Omental fat pad (tissue), 4 donors: ENCODE measurements around the gene NINJ1. TPM values are rescaled to one million over a fixed set of nuclear protein-coding genes. Genes with fewer than 3 reads are reported as not detected.
A peak's percentile ranks its signal among the peaks of the same experiment; 100 is the strongest.

Experiments
- ATAC-seq: fragments of 150-250 bp; one replicate; pipeline ENCODE4 v1.9.1; 2016; ENCODE audit warnings: mild to moderate bottlenecking, moderate library complexity; ENCODE audit not compliant: low FRiP score
- DNase-seq: peaks from one replicate; pipeline ENCODE4 v3.0.0-alpha.2; 2019; ENCODE audit warnings: low spot score
- total RNA-seq, 4 donors: library from RNA; depleted of rRNA; stranded (reverse); fragments of >200 nt; gene quantifications; one replicate each; pipeline ENCODE4 v1.1.0, GENCODE V29; 2016
- TF ChIP-seq, protein P1 (sequence below), 3 donors: fragments of 450-650 bp; IDR thresholded peaks; one replicate each; pipeline ENCODE4 v1.5.1; 2016 to 2017; ENCODE audit warnings: antibody characterized with exemption in 3 of 3, mild to moderate bottlenecking in 3 of 3, moderate library complexity in 2 of 3

NINJ1 gene
- total RNA-seq, 4 donors from 2014 or later = 63.3 to 137 (median 104) TPM

DNA sequence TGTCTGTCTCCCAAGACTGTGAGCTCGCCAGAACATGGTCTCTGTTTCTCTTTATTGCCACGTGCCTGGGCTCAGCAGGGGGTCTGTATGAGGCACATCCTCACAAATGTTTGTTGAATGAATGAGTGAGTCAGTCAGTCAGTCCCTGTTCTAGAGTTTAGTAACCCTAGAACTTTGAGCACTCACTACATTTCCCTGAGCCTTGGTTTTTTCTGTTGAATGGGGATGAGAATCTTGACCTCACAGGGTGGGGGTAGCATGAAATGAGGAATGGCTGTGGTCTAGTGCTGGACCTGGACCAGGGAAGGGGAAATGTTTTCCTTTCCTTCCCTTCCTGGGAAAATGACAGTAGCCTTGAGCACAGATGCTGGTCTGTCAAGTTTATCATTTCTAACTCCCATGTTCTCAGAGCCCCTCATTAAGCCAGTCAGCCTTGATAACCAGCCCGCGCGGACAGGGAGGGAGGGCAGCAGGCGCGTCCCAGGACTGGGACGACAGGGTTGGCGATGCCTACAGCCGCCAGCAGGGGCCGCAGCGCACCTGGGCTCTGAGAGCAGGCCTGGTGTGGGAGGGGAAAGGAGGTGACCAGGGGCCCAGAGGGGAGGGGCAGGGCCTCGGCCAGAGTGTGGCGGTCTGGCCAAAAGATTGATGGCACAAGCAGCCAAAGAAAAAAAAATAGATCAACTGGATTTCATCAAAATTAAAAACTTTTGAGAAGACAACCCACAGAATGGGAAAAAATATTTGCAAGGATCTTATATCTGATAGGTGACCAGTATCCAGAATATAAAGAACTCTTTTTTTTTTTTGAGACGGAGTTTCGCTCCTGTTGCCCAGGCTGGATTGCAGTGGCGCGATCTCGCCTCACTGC lies 25.8 kb upstream of the NINJ1 start:
- DNase-seq = peak; percentile 66
- TF ChIP-seq, protein P1, sequence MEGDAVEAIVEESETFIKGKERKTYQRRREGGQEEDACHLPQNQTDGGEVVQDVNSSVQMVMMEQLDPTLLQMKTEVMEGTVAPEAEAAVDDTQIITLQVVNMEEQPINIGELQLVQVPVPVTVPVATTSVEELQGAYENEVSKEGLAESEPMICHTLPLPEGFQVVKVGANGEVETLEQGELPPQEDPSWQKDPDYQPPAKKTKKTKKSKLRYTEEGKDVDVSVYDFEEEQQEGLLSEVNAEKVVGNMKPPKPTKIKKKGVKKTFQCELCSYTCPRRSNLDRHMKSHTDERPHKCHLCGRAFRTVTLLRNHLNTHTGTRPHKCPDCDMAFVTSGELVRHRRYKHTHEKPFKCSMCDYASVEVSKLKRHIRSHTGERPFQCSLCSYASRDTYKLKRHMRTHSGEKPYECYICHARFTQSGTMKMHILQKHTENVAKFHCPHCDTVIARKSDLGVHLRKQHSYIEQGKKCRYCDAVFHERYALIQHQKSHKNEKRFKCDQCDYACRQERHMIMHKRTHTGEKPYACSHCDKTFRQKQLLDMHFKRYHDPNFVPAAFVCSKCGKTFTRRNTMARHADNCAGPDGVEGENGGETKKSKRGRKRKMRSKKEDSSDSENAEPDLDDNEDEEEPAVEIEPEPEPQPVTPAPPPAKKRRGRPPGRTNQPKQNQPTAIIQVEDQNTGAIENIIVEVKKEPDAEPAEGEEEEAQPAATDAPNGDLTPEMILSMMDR (IDR thresholded peaks at IDR 0.05) = peak in 1 of 3 donors; percentile 97
- ATAC-seq = peak; percentile 95

DNA sequence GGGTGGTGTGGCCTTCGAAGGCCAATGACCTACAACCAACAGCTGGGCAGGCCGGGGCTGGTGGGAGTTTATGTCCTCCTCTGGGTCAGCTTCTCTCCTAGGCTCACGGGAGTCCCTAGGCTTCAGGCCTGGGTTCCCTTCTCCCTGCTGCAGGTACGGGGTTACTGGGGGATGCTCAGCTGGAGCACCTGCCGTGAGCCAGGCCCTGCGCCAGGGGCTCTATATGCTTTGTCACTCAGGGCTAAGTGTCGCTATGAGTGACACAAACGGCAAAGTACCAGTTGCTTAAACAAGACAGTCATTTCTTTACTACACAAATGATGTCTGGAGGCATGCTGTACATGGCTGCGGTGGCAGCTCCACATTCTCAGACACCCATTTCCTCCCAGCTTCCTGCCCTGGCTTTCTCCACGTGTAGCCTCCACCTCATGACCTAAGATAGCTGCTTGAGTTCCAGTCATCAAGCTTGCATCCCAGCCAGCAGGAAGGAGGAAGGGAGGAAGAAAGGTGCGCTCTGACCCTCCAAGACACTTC lies 22.5 kb upstream of the NINJ1 start:
- ATAC-seq (no peak), DNase-seq (no peak)
- TF ChIP-seq, protein P1 (IDR thresholded peaks at IDR 0.05) = no peak

DNA sequence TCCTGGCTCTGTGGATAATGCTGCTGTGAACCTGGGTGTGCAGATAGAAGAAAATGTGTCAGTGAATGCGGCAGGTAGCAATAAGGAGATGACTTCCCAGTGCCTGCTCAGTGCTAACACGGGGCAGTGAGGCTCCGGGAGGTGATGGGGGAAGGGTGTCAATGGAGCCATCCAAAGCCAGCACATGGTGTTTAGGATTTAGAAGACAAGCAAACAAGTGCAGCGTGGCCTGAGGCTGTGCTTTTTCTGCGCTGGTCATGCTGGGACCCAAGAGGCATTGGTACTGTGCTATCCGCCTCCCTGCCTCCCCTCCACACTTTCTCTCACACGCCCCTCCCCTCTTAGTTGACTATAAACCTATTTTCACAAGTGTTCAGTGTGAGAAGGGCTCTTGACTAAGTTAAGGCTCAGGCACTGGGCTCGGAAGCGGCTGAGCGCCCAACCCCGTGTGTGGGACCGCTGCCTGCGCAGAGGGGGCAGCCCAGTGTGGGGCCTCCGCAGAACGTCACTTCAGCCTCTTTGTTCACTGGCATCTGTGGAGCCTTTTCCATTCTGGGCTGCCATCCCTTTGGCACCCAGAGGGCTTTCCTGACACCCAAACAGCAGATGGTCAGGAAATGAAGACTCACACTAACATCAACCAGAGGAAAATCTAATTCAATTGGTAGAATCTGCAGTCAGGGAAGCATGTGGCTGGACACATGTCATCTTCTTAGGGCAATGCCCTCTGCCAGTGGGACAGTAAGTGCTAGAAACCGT lies 21.8 kb upstream of the NINJ1 start:
- DNase-seq (no peak), ATAC-seq (no peak)
- TF ChIP-seq, protein P1 (IDR thresholded peaks at IDR 0.05) = no peak

DNA sequence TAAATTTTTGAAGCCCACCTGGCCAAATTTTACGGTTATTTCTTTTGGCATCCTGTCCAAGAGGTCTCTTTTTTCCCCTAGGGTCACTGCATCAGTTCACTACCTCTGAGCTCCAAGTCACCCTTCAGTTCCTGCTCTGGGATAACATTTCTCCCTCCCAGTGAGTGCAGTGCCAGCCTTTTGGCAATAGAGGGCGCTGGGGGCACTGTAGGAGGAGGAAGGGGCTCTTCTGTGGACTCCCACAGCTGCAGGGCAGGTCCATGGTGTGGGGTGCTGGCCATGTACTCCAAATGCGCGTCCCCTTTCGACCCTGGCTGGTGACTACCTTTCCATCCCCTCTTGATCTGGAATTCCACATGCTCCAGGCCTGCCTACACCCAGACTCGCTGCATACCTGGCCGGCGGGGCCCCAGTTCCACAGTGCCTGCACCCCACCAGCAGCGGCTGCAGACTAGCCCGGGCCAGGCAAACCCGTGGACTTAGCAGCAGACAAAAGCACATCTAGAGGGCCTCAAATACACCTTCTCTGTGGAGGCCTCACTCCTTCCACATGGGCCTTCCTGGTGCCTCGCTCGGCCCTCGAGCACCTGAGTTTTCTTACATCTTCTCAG lies 20.3 kb upstream of the NINJ1 start:
- no peak for DNase-seq
- ATAC-seq = no peak
- TF ChIP-seq, protein P1 (IDR thresholded peaks at IDR 0.05) = no peak

DNA sequence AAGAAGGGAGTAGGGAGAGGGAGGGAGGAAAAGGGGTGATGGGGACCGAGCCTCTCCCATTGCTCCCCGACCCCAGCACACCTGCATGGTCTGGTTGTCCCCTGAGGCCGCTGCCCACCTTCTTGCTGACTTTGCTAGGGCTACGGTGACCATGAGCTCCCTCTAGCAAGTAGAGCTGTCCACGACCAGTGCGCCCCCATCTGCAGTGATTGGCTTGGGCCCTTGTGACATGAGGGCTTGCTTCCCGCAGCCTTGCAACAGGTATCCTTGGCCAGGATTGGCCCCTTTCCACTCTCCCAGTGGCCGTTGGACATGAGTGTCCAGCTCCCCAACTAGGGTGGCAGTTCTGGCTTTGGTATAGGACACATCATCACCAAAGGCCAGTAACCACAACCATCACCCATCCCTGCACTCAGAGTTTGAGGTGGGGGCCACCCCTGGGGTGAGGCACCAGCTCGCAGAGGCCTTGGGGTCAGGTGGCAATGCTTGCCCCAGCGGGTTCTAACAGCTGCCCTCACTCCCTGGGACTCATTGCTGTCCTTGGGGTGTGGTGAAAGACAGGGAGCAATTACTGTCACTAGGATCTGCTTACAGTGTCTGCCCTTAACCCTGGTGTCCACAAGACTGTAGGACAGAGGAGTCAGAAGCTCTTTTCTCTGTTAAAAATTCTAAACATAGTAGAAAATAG lies 17.2 kb upstream of the NINJ1 start:
- ATAC-seq = no peak
- no peak for DNase-seq
- TF ChIP-seq, protein P1 (IDR thresholded peaks at IDR 0.05) = no peak

DNA sequence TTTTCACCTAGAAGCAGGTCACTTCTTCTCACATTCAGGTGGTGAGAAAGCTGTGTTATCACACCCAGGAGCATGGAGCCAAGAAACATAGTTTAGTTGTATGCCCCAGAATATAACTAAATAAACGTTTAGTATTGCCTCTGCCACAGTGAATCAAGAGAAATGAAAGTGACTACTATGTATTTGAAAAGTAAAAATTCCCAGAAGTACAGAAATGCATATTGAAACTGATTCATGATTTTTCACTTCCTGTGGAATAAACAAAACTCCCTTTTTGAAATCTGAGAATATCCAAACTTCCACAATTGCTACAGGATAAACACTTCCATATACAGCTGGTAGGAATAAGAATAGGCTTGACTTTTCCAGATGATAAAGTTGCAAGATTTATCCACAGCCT lies 15.3 kb upstream of the NINJ1 start:
- TF ChIP-seq, protein P1 (IDR thresholded peaks at IDR 0.05) = no peak
- DNase-seq (no peak), ATAC-seq (peak; percentile 17)
